NCI-H1694 (cell line): Measurements from ENCODE around the gene XPO5.
A peak's percentile ranks its signal among the peaks of the same experiment; 100 is the strongest.
"Not testable (repeated sequence)": the region's sequence is repeated elsewhere in the genome, so short reads cannot be mapped to it uniquely, and the experiment has no call there.

ENCODE experiments used
- DNase-seq: peaks from one replicate; lab custom pipeline; 2025; lab: John Stamatoyannopoulos, UW

Gene XPO5

GRCh38 chr6:43517505-43518357 is 58.1 kb downstream of the XPO5 start:
- DNase-seq: no peak

DNA sequence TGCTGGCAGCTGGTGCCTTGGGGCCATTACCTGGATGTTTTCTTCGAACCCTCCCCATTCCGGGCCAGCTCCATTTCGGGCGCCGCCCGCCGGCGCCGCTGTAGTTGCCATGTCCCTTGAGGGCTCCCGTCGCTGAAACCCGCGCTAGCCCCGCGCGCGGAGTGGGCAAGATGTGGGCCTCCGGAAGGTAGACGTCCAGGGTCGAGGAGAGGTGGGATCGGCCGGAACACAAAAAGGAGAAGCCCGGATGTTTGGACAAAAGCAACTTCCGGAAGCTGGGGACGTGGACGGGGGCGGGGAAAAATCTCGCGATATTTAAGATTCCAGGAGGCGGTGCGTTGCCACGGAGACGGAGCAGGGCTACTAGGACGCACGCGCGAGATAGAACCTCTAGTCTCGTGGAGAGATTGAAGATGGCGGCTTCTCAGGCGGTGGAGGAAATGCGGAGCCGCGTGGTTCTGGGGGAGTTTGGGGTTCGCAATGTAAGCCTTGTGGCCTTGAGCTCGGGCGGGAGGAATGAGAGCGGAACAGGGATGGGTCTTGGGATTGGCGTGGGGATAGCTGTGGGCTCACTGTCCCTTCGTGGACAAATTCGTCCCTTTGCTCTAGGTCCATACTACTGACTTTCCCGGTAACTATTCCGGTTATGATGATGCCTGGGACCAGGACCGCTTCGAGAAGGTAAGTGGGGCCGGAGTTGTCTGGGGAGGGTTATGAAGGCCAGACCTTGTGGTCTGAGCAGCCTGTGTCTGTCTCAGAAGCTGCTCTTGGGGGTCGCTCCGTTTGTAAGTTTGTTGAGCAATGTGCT is 58.9 kb downstream of the XPO5 start, which contains the start of the genes POLR1C and YIPF3:
Gene POLR1C (plus strand): TSS at position 393 of the 808 bp plus-strand sequence. CDS start 21 bp downstream, at position 414.
Gene YIPF3 (minus strand): TSS at position 230 of the 808 bp plus-strand sequence. CDS start 119 bp downstream, at position 111.
- DNase-seq: peak; percentile 95

GRCh38 chr6:43516367-43516696 is 59.5 kb downstream of the XPO5 start:
- DNase-seq: no peak

GRCh38 chr6:43515808-43516207 is 60.0 kb downstream of the XPO5 start:
- DNase-seq: no peak

DNA sequence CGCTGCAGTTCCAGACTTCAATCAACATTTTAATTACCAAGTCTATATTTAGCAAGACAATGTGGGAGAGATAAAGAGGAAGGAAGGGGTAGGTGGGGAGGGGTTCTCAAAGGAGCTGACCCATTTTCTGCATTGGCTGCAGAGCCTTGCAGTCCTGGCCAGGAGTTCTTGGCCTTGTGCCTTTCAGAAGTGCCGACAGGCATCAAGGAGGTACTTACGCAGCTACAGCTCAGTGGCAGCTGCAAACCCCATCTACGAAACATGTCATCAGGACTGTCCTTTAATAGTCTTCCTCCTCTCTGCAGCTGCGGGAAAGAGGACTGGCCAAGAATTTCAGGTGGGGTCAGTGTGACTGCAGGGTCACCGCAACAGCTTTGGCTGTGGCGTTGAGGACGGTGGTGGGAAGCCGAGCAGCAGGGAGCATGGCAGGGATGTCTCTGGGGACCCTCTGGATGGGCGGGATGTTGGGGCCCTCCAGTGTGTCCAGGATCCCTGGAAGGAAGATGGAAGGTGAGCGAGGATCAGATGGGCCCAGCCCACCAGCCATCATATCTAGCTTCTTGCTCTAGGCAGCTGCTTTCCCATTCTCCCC is 63.9 kb downstream of the XPO5 start:
- DNase-seq: no peak

GRCh38 chr6:43510827-43511163 is 65.0 kb downstream of the XPO5 start:
- no peak for DNase-seq

GRCh38 chr6:43509984-43510826 is 65.6 kb downstream of the XPO5 start, which contains the start of gene LRRC73:
Gene LRRC73 (minus strand): TSS chr6:43510346. CDS start chr6:43509785, 561 bp downstream.
- DNase-seq: no peak

DNA sequence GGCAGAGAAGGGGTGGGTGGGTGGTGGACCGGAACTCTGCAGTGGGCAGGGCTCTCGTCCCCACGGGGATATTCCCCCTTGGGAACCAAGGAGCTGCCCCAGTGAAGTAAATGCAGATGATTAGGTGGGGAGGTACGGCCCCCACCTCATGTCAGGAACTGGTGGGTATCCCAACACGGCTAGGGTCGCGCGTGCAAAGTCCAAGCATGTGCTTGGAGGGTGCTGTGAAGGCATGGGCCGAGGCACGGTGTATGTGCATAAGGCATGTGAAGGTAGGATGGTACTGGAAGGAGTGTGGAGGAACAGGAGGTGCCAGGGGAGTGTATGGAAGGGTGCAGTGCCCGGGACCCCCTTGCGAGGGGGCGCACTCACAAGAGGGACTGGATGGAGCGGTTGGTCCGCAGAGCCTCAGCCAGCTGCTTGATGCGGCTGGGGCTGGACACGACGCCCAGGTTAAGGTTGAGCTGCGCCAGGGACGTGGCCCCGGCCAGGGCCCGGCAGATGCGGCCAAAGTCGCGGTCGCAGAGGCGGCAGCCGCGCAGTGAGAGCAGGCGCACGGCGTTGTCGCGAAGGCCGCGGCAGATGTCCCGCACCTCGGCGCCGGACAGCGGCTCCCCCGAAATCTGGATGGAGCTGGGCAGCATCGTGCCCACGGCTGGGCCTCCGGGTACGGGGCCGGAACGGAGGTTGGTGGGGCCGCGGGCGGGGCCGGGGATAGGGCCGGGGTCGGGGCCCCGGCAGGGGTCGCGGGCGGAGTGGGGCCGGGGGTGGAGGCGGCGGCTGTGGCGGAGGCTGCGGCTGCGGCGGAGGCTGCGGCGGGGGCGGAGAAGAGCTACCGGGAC is 66.5 kb downstream of the XPO5 start:
- DNase-seq: no peak

DNA sequence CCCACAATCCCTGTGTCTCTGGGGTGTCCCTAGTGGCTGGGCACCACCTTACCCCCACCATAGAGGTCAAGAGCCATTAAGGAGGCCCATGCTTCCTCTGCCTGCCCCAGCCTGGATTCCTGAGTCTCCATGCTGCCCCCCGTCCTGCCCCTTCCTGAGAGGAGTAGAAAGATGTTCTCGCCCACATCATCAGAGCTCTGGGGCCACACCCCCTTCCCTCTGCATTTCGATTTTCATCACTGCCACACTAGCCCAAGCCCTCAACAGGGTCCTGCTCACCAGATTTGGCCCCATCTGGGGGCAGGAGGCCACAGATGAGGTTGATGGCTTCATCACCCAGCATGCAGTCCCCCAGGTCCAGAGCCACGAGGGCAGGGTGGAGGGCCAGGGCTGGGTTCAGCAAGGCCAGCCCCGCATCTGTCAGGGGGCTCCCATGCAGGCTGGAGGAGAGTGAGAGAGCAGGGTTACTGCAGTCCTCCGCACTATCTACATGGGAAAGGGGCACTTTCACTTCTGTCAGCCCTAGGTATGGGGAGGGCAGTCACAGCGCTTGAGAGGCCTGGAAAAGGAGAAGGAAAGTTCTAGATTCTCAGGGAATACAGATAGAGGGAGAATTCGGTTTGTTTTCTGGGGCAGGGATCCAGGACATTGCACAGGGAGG is 67.2 kb downstream of the XPO5 start:
- DNase-seq: no peak

DNA sequence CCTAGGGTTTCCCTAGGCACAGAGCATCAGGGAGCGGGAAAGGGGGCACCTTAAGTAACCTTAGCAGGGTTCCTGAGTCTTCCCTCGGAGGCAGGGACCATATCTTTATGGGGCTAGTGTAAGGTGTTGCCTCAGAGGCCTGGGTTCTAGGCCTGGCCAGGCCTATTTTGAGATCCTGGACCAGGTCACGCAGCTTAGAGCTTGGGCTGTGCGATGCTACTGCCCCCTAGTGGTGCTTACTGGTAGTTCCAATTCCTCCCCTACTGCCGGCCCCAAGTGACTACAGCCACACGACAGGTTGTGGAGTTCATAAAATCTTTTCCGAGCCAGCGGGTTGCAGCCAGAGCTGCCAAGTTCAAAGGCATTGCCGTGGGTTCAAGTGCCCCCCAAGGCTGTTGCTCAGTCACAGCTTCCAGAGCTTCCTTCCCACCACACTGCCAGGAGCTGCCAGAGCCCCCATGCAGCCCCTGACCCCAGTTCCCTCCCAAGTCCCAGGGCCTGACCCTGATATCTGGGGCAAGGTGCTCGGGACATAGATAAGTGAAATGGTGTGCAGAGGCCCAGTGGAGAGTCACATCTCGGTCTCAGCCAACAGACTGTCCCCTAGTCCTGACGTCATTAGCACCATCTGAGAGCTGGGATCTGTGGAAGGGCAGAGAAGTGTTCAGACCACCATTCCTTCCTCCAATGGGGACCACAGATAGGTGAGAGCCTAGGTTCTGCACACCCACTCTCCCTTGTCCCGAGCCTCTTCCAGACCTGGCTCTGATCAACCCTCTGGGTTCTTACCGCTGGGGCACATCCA is 69.0 kb downstream of the XPO5 start:
- DNase-seq: peak; percentile 77

- DNase-seq: no peak
Measured at GRCh38 chr6:43506171-43506570, 69.7 kb downstream of the XPO5 start.

GRCh38 chr6:43505718-43506117 is 70.1 kb downstream of the XPO5 start:
- DNase-seq: no peak

- no peak for DNase-seq
Measured at GRCh38 chr6:43504756-43505593, 70.9 kb downstream of the XPO5 start.

- DNase-seq: no peak
Measured at GRCh38 chr6:43503443-43503842, 72.4 kb downstream of the XPO5 start.

DNA sequence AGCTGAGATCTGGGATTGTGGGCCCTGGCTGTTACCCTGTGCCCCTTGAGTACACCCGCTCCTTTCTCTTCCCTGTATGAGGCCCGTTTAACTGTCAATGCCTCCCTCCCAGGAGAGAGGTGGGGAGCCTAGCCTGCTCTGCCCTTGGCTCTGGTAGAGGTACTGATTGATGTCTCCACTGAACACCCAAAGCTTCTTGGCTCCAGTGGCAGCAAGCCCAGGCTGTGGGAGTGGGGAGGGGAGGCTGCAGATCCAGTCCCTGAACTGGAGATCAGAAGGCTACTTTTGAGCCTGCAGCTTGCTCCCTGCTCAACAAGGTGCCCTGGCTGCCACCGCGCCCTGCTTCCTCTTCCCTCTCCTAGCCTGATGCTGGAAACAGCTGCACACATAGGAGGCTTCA is 73.2 kb downstream of the XPO5 start:
- no peak for DNase-seq

- no peak for DNase-seq
Measured at GRCh38 chr6:43500921-43501320, 74.9 kb downstream of the XPO5 start.

GRCh38 chr6:43499028-43499815 is 76.6 kb downstream of the XPO5 start:
- DNase-seq: no peak

GRCh38 chr6:43498291-43498690 is 77.5 kb downstream of the XPO5 start:
- not testable (repeated sequence) for DNase-seq
